DOHH2 (cell line): ENCODE data around the gene DMAP1.

Experiments used
- EZH2phosphoT487 ChIP-seq: fragments of 200-600 bp; sonication (generic); IDR thresholded peaks from 2 replicates; pipeline ENCODE4 v1.6.1; 2017; ENCODE audit warnings: borderline replicate concordance, mild to moderate bottlenecking, antibody characterized with exemption, low read length, moderate library complexity, mixed read lengths
- TF ChIP-seq, protein P1 (sequence below): fragments of 200-600 bp; sonication (generic); IDR thresholded peaks from one replicate; pipeline ENCODE4 v1.5.1; 2014; ENCODE audit warnings: antibody characterized with exemption, mild to moderate bottlenecking, low read depth, low read length; ENCODE audit not compliant: poor library complexity, severe bottlenecking

DNA sequence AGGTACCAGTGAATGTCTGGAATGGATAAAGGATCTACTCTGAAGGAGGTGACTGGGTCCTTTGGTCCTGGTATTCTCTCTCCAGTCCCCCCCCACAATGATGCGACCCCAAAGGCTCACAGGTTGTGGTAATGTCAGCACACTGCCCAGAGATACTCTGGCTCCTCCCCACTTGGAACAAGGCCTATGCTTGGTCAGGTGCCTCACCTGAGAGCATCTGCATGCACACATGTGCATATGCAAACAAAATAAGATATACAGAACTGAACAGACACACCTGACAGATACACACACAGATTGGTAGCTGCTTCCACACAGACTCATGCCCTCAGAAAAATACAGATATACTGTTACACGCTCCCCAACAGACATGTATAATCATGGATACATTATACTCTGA, 33.5 kb downstream of the DMAP1 start:
- no peak for TF ChIP-seq EZH2phosphoT487
- TF ChIP-seq, protein P1, sequence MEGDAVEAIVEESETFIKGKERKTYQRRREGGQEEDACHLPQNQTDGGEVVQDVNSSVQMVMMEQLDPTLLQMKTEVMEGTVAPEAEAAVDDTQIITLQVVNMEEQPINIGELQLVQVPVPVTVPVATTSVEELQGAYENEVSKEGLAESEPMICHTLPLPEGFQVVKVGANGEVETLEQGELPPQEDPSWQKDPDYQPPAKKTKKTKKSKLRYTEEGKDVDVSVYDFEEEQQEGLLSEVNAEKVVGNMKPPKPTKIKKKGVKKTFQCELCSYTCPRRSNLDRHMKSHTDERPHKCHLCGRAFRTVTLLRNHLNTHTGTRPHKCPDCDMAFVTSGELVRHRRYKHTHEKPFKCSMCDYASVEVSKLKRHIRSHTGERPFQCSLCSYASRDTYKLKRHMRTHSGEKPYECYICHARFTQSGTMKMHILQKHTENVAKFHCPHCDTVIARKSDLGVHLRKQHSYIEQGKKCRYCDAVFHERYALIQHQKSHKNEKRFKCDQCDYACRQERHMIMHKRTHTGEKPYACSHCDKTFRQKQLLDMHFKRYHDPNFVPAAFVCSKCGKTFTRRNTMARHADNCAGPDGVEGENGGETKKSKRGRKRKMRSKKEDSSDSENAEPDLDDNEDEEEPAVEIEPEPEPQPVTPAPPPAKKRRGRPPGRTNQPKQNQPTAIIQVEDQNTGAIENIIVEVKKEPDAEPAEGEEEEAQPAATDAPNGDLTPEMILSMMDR = no peak
